ENCODE results near the gene ZC3H7A.

DNA sequence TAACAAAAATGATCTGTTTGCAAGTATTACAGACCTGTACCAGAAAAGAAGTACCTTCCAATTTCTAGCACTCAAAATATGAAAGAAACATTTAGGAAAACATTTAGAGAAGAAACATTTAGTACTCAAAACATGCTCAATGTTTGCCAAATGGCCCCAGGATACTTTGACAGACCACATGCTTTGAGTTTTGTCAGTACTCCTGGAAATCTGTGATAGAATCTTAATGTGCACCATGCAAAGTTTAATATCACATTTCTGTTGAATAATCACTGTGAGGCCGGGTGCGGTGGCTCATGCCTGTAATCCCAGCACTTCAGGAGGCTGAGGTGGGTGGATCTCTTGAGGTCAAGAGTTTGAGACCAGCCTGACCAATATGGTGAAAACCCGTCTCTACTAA lies 8.5 kb upstream of the ZC3H7A start:
- TF ChIP-seq EZH2phosphoT487 (IDR thresholded peaks at IDR 0.05; ENCODE audit: borderline replicate concordance), result no peak
- TF ChIP-seq, protein P1, sequence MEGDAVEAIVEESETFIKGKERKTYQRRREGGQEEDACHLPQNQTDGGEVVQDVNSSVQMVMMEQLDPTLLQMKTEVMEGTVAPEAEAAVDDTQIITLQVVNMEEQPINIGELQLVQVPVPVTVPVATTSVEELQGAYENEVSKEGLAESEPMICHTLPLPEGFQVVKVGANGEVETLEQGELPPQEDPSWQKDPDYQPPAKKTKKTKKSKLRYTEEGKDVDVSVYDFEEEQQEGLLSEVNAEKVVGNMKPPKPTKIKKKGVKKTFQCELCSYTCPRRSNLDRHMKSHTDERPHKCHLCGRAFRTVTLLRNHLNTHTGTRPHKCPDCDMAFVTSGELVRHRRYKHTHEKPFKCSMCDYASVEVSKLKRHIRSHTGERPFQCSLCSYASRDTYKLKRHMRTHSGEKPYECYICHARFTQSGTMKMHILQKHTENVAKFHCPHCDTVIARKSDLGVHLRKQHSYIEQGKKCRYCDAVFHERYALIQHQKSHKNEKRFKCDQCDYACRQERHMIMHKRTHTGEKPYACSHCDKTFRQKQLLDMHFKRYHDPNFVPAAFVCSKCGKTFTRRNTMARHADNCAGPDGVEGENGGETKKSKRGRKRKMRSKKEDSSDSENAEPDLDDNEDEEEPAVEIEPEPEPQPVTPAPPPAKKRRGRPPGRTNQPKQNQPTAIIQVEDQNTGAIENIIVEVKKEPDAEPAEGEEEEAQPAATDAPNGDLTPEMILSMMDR (conservative IDR thresholded peaks at IDR 0.05; ENCODE audit: low read length), result no peak

Measured in Loucy (cell line).